KOPT-K1 (cell line): Measurements from ENCODE around the gene TBCK.

ENCODE experiments used
- H3K27ac ChIP-seq: fragments of 200-600 bp; sonication (generic); 2 replicates; pipeline ENCODE4 v1.5.1; 2016; ENCODE audit warnings: antibody characterized with exemption, mild to moderate bottlenecking, low read depth, low read length; ENCODE audit not compliant: poor library complexity, severe bottlenecking
- H3K36me3 ChIP-seq: fragments of 200-600 bp; sonication (generic); 2 replicates; pipeline ENCODE4 v1.5.1; 2017; ENCODE audit warnings: antibody characterized with exemption, mild to moderate bottlenecking, low read length, moderate library complexity; ENCODE audit not compliant: insufficient read depth
- H3K9me3 ChIP-seq: fragments of 200-600 bp; sonication (generic); 2 replicates; pipeline ENCODE4 v1.5.1; 2017; ENCODE audit warnings: antibody characterized with exemption, low read length, mild to moderate bottlenecking; ENCODE audit not compliant: insufficient read depth, poor library complexity, severe bottlenecking

Gene TBCK

GRCh38 chr4:106019771-106020170, 296.2 kb downstream of the TBCK start:
- H3K9me3 ChIP-seq = no peaks in the 10 kb centered on the region
- H3K36me3 ChIP-seq = no peaks in the 10 kb centered on the region
- H3K27ac ChIP-seq = no peak overlapping the region

- no peaks in the 10 kb centered on the region for H3K36me3 ChIP-seq
- no peaks in the 10 kb centered on the region for H3K9me3 ChIP-seq
- no peak overlapping the region for H3K27ac ChIP-seq
These were observed 298.0 kb downstream of the TBCK start for GRCh38 chr4:106017975-106018374.

GRCh38 chr4:106011387-106011786, 304.6 kb downstream of the TBCK start:
- Histone ChIP-seq H3K27ac (no peak overlapping the region), H3K36me3 (no peaks in the 10 kb centered on the region), H3K9me3 (peaks cover 11% of the 10 kb centered on the region)

- Histone ChIP-seq H3K27ac (no peak overlapping the region), H3K9me3 (peaks cover 11% of the 10 kb centered on the region), H3K36me3 (no peaks in the 10 kb centered on the region)
These were observed 305.2 kb downstream of the TBCK start for GRCh38 chr4:106010761-106011160.

GRCh38 chr4:106002994-106003393, 313.0 kb downstream of the TBCK start:
- H3K36me3 ChIP-seq = no peaks in the 10 kb centered on the region

GRCh38 chr4:105998171-105999063, 317.6 kb downstream of the TBCK start:
- H3K9me3 ChIP-seq = no peaks in the 10 kb centered on the region
- no peak overlapping the region for H3K27ac ChIP-seq
- H3K36me3 ChIP-seq = no peaks in the 10 kb centered on the region

More at GRCh38 chr4:106002994-106003393, 313.0 kb downstream of the TBCK start:
- no peak overlapping the region for H3K27ac ChIP-seq
- H3K9me3 ChIP-seq = no peaks in the 10 kb centered on the region

- H3K9me3 ChIP-seq = no peaks in the 10 kb centered on the region
- H3K36me3 ChIP-seq = no peaks in the 10 kb centered on the region
- no peak overlapping the region for H3K27ac ChIP-seq
These were observed 319.2 kb downstream of the TBCK start for GRCh38 chr4:105996845-105997244.

GRCh38 chr4:105994841-105995501, 321.0 kb downstream of the TBCK start:
- H3K27ac ChIP-seq = no peak overlapping the region
- H3K9me3 ChIP-seq = no peaks in the 10 kb centered on the region
- H3K36me3 ChIP-seq = no peaks in the 10 kb centered on the region

- no peaks in the 10 kb centered on the region for H3K36me3 ChIP-seq
- no peak overlapping the region for H3K27ac ChIP-seq
- H3K9me3 ChIP-seq = no peaks in the 10 kb centered on the region
These were observed 321.9 kb downstream of the TBCK start for GRCh38 chr4:105994061-105994460.

GRCh38 chr4:105992641-105993305, 323.2 kb downstream of the TBCK start:
- Histone ChIP-seq H3K27ac (no peak overlapping the region), H3K9me3 (no peaks in the 10 kb centered on the region), H3K36me3 (no peaks in the 10 kb centered on the region)

GRCh38 chr4:105991726-105992125, 324.3 kb downstream of the TBCK start:
- Histone ChIP-seq H3K36me3 (no peaks in the 10 kb centered on the region), H3K27ac (no peak overlapping the region), H3K9me3 (no peaks in the 10 kb centered on the region)
